HL-60 (cell line): ENCODE measurements around the gene HDAC8.

ENCODE experiments used
- DNase-seq, 2 experiments: peaks; one replicate each; pipeline ENCODE4 v3.0.0-alpha.2; 2010 to 2020; ENCODE audit warnings: low read depth in 1 of 2, low spot score in 1 of 2
- H3K27ac ChIP-seq: fragments of 250-450 bp; sonication (Bioruptor Pico); replicated peaks from 2 replicates; pipeline ENCODE4 v1.5.1; 2020; ENCODE audit warnings: mild to moderate bottlenecking, moderate library complexity
- H3K27me3 ChIP-seq: fragments of 250-450 bp; sonication (Bioruptor Pico); 2 replicates; pipeline ENCODE4 v1.5.1; 2021; ENCODE audit warnings: mild to moderate bottlenecking, moderate library complexity; ENCODE audit not compliant: insufficient read depth, poor library complexity, severe bottlenecking
- H3K4me3 ChIP-seq: replicated peaks from 2 replicates; pipeline ENCODE4 v1.5.1; 2011; ENCODE audit warnings: mild to moderate bottlenecking, control low read depth, low read length; ENCODE audit not compliant: insufficient read depth
- GABPA ChIP-seq: IDR thresholded peaks from 2 replicates; pipeline ENCODE4 v1.6.1; 2012; ENCODE audit warnings: low read depth
- POLR2AphosphoS5 ChIP-seq: IDR thresholded peaks from 2 replicates; pipeline ENCODE4 v1.6.1; 2012; ENCODE audit warnings: low read depth
- SPI1 ChIP-seq: IDR thresholded peaks from 2 replicates; pipeline ENCODE4 v1.6.1; 2012; ENCODE audit warnings: low read depth, mild to moderate bottlenecking, borderline replicate concordance
- TF ChIP-seq, protein P1 (sequence below): IDR thresholded peaks from one replicate; pipeline ENCODE4 v1.5.1; 2011; ENCODE audit warnings: low read length, control low read depth, inconsistent platforms; ENCODE audit not compliant: insufficient read depth
- TF ChIP-seq, protein P2 (sequence below): IDR thresholded peaks from 2 replicates; pipeline ENCODE4 v1.6.1; 2012; ENCODE audit warnings: low read depth; ENCODE audit not compliant: insufficient replicate concordance

HDAC8 gene

DNA sequence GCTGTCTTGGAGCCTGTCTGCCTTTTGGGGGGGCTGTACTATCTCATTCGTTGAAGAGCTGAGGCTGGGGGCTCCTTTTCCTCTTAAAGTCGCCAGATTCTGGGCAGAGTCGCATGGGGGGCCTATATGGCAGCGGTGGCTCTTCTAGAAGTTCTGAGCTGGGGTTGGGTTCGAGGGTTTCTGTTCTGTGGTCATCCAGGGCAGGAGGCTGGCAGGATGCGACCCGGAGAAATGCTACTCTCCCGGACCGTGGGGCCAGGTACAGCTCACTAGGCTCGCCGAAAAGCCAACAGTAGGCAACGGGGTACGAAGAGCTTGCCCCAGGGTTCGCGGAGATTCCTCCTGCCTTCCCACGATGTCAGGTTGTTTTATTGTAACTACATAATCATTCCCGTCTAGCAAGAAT is 265.0 kb downstream of the HDAC8 start:
- H3K27ac ChIP-seq = no peak overlapping the region
- no peak for DNase-seq
- no peak overlapping the region for H3K4me3 ChIP-seq

DNA sequence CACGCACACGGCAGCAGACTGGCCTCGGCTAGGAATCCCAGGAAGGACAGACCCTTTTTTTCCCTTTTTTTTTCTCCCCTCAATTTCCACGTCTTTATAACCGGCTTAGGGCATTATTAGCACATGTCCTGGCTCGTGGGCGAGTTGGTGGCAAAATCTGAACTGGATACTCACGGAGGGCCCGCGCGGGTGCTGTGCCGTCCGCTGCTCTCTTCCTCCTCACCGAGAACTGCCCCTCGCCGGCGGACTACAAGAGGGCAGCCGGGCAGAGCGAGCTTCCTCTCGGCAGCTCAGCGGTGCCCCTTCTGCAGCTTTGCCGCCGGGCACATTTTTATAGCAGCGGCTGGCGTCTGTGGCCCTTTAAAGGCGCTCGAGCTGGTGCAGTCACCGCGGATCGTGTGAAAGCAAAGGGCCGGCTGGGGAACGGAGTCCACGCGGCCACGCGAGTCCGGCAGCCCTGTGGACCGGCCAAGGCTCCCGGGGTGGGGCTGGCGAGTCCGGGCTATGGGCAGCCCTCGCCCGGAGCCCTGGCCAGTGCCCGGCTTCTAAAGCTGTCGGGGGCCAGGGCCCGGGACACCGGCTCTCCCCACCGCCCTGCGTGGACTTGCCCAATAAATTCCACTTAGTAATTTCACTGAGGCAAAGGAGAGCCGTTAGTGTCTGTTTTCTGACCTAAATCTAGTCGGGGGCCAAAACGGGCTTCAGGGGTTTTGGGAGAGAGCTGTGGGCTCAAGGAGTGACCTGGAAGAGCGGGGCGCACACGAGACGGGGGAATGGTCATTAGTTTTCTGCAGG is 265.6 kb downstream of the HDAC8 start:
- Histone ChIP-seq H3K27me3 (peaks cover 43% of the 10 kb centered on the region), H3K27ac (no peak overlapping the region), H3K4me3 (peak overlapping the region; percentile 40)
- 0 out of 2 replicates have a peak, but pooled peaks have one; percentile 33 for TF ChIP-seq GABPA
- TF ChIP-seq POLR2AphosphoS5 = no peak
- peak; percentile 40 to 67 for DNase-seq

More for the DNA sequence above, 265.0 kb downstream of the HDAC8 start:
- no peak for TF ChIP-seq SPI1
- TF ChIP-seq, protein P1, sequence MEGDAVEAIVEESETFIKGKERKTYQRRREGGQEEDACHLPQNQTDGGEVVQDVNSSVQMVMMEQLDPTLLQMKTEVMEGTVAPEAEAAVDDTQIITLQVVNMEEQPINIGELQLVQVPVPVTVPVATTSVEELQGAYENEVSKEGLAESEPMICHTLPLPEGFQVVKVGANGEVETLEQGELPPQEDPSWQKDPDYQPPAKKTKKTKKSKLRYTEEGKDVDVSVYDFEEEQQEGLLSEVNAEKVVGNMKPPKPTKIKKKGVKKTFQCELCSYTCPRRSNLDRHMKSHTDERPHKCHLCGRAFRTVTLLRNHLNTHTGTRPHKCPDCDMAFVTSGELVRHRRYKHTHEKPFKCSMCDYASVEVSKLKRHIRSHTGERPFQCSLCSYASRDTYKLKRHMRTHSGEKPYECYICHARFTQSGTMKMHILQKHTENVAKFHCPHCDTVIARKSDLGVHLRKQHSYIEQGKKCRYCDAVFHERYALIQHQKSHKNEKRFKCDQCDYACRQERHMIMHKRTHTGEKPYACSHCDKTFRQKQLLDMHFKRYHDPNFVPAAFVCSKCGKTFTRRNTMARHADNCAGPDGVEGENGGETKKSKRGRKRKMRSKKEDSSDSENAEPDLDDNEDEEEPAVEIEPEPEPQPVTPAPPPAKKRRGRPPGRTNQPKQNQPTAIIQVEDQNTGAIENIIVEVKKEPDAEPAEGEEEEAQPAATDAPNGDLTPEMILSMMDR = no peak
- no peak for TF ChIP-seq POLR2AphosphoS5
- TF ChIP-seq, protein P2, sequence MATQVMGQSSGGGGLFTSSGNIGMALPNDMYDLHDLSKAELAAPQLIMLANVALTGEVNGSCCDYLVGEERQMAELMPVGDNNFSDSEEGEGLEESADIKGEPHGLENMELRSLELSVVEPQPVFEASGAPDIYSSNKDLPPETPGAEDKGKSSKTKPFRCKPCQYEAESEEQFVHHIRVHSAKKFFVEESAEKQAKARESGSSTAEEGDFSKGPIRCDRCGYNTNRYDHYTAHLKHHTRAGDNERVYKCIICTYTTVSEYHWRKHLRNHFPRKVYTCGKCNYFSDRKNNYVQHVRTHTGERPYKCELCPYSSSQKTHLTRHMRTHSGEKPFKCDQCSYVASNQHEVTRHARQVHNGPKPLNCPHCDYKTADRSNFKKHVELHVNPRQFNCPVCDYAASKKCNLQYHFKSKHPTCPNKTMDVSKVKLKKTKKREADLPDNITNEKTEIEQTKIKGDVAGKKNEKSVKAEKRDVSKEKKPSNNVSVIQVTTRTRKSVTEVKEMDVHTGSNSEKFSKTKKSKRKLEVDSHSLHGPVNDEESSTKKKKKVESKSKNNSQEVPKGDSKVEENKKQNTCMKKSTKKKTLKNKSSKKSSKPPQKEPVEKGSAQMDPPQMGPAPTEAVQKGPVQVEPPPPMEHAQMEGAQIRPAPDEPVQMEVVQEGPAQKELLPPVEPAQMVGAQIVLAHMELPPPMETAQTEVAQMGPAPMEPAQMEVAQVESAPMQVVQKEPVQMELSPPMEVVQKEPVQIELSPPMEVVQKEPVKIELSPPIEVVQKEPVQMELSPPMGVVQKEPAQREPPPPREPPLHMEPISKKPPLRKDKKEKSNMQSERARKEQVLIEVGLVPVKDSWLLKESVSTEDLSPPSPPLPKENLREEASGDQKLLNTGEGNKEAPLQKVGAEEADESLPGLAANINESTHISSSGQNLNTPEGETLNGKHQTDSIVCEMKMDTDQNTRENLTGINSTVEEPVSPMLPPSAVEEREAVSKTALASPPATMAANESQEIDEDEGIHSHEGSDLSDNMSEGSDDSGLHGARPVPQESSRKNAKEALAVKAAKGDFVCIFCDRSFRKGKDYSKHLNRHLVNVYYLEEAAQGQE = no peak
- no peak for TF ChIP-seq GABPA
- peaks cover 43% of the 10 kb centered on the region for H3K27me3 ChIP-seq

DNA sequence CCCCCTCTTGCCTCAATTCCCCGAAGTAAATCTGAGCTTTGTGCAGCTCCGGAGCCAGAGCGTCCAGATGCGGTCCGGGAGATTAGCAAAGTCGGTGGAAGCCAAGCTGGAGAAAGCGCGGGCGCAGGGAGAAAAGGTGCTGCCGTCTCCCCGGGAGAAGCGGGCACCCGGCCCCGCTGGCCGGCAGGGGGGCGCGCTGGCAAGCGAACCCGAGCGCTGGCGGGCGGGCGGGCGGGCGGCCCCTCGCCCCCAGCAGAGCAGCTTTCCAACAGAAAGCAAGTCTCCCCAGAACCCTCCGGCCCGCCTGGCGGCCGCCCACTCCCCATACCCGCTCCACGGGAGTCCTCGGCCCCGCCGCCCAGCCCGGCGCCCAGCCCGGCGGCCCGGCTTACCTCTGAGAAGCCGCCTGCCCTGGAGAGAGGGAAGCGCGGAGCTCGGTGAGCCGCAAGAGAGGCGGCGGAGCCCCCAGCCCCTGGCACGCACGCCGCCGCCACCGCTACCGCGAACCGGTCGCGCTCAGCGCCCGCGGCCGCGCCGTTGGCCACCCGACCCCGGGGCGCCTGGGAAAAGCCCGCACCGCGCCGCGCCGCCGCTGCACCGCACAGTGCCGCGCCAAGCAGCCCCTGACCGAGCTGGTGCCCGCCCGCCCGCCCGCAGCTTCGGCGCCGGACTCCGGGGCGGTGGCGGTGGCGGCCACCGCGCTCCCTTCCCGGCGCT is 266.4 kb downstream of the HDAC8 start:
- DNase-seq = no peak
- peaks cover 47% of the 10 kb centered on the region for H3K27me3 ChIP-seq
- H3K4me3 ChIP-seq = peak overlapping the region; percentile 40
- H3K27ac ChIP-seq = no peak overlapping the region
- no peak for TF ChIP-seq GABPA
- TF ChIP-seq POLR2AphosphoS5 = no peak
- TF ChIP-seq, protein P1 = no peak
- TF ChIP-seq, protein P2 = no peak
- no peak for TF ChIP-seq SPI1

DNA sequence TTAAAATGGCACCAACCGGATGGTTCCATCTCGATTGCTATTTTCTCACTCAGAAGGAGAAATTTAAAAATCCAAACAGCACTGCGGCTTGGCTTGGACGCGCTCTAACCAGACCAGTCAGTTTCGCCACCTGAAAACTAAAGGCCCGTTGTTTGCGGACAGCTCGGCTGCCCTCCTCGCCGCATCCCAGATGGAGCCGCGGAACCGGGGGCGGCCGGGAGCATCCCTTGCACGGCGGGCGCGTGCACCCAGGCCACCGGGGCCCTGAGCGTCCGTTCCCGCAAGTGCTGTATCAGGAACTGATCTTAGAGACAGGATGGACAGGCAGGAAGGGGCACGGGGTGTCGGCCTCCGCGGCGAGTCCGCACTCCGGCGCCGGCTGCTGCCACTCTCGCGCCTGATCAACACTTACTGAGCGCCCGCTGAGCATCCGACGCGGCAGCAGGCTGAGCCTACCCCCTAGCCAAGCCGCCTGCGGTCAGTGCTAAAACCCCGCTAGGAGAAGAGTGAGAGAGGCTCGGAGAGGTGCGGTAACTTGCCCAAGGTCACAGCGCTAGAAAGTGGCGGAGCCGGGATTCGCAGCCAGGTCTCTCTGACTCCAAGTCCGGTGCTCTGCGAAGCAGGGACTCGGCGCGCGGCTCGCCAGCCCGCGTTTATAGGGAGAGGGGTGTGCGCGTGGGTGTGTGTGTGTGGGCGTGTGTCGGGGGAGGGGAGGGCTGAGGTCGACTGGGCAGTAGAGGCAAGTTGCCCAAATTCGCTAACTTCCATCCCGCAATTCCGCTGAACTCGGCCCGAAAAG is 267.2 kb downstream of the HDAC8 start, which contains the start of gene CITED1:
Gene CITED1 (minus strand): TSS at position 629 of the 799 bp plus-strand sequence. CDS start 3,045 bp downstream, outside the sequence.
- H3K27me3 ChIP-seq = peaks cover 51% of the 10 kb centered on the region
- no peak within 1 kb of the TSS for H3K27ac ChIP-seq
- DNase-seq = no peak
- peak within 1 kb of the TSS; percentile 40 for H3K4me3 ChIP-seq
- no peak for TF ChIP-seq SPI1
- TF ChIP-seq, protein P1 = no peak
- no peak for TF ChIP-seq GABPA
- TF ChIP-seq POLR2AphosphoS5 = no peak
- TF ChIP-seq, protein P2 = no peak
